WERI-Rb-1 (cell line): Measurements from ENCODE around the gene MAD1L1.

Experiments used
- DNase-seq: peaks from one replicate; pipeline ENCODE4 v3.0.0-alpha.2; 2020
- H3K27ac ChIP-seq: fragments of 250-450 bp; sonication (Bioruptor Pico); 2 replicates; pipeline ENCODE4 v1.5.1; 2020; ENCODE audit warnings: mild to moderate bottlenecking, moderate library complexity
- H3K27me3 ChIP-seq: fragments of 250-450 bp; sonication (Bioruptor Pico); 2 replicates; pipeline ENCODE4 v1.5.1; 2021; ENCODE audit warnings: mild to moderate bottlenecking, low read depth, moderate library complexity; ENCODE audit not compliant: insufficient read depth, severe bottlenecking
- H3K36me3 ChIP-seq: fragments of 250-450 bp; sonication (Bioruptor Pico); 2 replicates; pipeline ENCODE4 v1.5.1; 2020; ENCODE audit warnings: mild to moderate bottlenecking, moderate library complexity
- H3K4me3 ChIP-seq: 2 replicates; pipeline ENCODE4 v1.5.1; 2011; ENCODE audit warnings: low read depth, mild to moderate bottlenecking, control low read depth, low read length
- H3K9me3 ChIP-seq: fragments of 250-450 bp; sonication (Bioruptor Pico); 2 replicates; pipeline ENCODE4 v1.5.1; 2021; ENCODE audit warnings: mild to moderate bottlenecking, moderate library complexity; ENCODE audit not compliant: severe bottlenecking
- TF ChIP-seq, protein P1 (sequence below): IDR thresholded peaks from 2 replicates; pipeline ENCODE4 v1.5.1; 2011; ENCODE audit warnings: low read depth, mild to moderate bottlenecking, control low read depth, inconsistent platforms, low read length

The MAD1L1 gene

DNA sequence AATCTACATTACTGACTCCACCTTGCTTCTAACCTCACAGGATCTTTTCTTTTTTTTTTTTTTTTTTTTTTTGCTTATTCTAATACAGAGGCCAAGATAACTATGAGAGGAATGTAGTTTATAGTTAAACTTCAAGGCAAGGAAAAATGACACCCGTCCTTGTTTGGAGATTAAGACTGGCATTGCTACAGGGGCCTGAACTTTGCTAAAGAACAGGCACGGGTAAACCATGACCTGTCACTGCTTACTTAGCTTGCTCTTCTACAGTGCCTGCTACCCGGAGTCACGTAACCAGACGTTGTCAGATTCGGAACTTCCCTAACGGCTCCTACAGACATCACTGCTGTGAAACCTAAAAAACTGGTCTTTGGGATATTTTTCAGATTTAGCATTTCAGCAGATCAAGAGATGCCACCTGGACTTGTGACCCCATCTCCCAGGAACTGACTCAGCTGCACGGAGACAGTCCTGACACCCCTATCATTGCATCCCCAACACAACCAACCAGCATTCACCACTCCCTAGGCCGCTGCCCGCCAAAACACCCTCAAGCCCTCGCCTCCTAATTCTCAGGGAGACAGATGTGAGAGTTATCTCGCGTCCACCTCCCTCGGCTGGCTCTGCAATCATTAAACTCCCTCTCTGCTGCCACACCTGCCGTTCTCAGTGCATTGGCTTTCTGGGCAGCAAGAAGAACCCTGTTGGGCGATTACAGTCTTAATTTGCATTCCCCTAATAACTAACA, 27.5 kb downstream of the MAD1L1 start:
- DNase-seq = no peak
- TF ChIP-seq, protein P1, sequence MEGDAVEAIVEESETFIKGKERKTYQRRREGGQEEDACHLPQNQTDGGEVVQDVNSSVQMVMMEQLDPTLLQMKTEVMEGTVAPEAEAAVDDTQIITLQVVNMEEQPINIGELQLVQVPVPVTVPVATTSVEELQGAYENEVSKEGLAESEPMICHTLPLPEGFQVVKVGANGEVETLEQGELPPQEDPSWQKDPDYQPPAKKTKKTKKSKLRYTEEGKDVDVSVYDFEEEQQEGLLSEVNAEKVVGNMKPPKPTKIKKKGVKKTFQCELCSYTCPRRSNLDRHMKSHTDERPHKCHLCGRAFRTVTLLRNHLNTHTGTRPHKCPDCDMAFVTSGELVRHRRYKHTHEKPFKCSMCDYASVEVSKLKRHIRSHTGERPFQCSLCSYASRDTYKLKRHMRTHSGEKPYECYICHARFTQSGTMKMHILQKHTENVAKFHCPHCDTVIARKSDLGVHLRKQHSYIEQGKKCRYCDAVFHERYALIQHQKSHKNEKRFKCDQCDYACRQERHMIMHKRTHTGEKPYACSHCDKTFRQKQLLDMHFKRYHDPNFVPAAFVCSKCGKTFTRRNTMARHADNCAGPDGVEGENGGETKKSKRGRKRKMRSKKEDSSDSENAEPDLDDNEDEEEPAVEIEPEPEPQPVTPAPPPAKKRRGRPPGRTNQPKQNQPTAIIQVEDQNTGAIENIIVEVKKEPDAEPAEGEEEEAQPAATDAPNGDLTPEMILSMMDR = no peak
- Histone ChIP-seq H3K27me3 (no peaks in the 10 kb centered on the region), H3K4me3 (no peak overlapping the region), H3K36me3 (peaks cover 38% of the 10 kb centered on the region), H3K9me3 (no peaks in the 10 kb centered on the region), H3K27ac (no peak overlapping the region)

DNA sequence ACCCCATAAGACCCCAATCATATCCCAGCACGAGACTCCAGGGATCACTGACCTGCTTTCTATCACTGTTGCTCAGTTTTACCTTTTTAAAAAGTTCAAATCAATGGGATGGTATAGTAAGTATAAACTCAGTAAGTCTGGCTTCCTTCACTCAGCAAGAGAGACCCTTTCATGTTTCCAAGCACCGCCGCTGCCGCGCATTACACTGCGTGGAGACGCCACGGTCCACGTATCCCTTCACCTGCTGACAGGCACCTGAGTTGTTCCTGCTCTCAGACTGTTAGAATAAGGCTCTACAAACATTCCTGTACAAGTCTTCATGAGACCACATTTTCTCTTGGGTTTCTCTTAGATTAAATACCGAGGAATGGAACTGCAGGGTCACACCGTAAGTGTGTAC, 28.3 kb downstream of the MAD1L1 start:
- no peak for DNase-seq
- Histone ChIP-seq H3K27me3 (no peaks in the 10 kb centered on the region), H3K36me3 (peaks cover 38% of the 10 kb centered on the region), H3K9me3 (no peaks in the 10 kb centered on the region), H3K27ac (no peak overlapping the region), H3K4me3 (no peak overlapping the region)
- TF ChIP-seq, protein P1 = no peak

DNA sequence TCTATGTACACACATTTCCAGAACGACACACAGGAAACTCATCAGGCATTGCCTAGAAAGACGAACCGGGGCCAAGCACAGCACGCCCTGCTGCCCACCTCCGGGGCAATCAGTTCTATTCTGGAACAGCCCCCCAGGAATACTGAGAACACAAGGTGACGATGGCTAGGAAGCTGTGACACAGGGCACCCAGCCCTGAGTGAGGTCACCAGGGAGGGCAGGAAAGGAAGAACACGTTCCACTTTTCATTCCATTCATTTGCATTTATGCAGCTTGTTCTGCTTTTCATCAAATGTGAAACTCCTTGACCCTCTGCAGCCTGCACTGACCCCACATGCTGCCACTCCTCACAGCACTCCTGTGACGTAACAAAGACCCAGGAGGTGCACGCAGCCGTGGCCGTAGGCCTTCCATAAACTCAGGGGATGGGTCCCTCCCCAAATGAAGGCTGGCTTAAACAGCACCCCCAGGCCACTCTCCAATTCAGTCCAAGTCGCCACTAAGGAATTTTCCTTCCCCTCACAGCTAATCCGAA, 28.9 kb downstream of the MAD1L1 start:
- DNase-seq = no peak
- H3K27ac ChIP-seq = no peak overlapping the region
- H3K36me3 ChIP-seq = peaks cover 38% of the 10 kb centered on the region
- no peaks in the 10 kb centered on the region for H3K27me3 ChIP-seq
- TF ChIP-seq, protein P1 = no peak
- H3K9me3 ChIP-seq = no peaks in the 10 kb centered on the region
- no peak overlapping the region for H3K4me3 ChIP-seq

DNA sequence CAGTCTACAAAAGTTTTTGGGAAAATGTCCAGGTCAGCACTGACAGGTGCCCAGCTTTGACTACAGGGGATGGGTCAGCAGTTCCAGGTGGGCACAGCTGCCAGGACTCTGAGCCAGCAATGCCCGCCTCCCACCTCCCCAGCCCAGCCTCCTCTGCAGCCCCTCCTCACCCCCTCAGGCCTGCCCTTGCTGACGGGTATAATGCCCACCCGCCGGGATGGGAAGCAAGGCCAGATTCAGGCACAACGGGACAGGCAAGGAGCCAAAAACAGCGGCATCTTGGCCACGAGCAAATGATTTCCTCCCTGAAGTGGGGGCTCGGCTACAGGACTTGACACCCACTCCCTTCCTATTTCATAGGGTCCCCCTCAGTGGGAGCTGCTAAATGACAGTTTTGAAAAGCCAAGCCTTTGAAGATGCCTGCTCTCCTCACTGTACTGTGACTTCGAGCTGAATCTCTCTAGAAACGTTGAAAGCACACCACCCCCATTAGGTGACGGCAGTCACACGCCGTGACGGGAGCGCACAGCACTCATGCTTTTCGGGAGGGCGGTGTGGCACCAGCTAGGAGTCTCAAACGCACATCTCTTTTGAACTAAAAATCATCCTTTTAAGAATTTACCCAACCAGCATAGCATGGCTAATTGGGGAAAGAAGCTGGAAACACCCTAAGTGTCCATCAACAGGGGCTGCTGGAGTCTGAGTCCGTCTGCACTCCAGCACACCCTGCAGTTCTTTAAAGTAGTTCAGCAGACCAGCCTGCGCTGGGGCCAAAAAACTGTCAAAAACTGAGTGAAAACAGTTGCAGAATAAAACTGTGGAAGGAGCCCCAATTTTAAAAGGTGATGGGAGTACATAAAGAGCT, 29.6 kb downstream of the MAD1L1 start:
- Histone ChIP-seq H3K27me3 (no peaks in the 10 kb centered on the region), H3K27ac (no peak overlapping the region), H3K9me3 (no peaks in the 10 kb centered on the region), H3K4me3 (no peak overlapping the region), H3K36me3 (peaks cover 36% of the 10 kb centered on the region)
- no peak for DNase-seq
- TF ChIP-seq, protein P1 = no peak

DNA sequence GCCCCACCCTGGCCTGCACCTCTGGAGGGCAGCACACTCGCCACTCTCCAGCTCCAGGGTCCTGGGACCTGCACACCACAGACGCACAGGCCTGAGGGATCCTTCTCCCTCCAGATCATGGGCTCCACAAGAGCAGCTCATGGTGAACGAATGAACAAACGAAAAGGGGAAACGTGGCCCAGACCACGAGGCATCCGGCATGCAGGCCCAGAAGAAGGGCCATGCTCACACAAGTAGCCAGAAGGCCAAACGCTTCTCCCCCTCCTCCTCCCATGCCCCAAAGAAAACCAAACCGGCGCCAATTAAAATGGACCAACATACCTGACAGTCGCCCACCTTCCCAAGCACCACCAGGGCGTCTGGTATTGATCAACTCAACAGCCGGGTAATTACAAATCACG, 30.4 kb downstream of the MAD1L1 start:
- Histone ChIP-seq H3K9me3 (no peaks in the 10 kb centered on the region), H3K36me3 (peaks cover 28% of the 10 kb centered on the region), H3K4me3 (no peak overlapping the region), H3K27ac (no peak overlapping the region), H3K27me3 (no peaks in the 10 kb centered on the region)
- TF ChIP-seq, protein P1 = no peak
- DNase-seq = no peak
